ENCODE data around the gene BCL2. TPM values are rescaled to one million over a fixed set of nuclear protein-coding genes. Genes with fewer than 3 reads are reported as not detected.

BCL2 gene
- total RNA-seq = 5.2 and 8.4 TPM in 2 replicates

GRCh38 chr18:63319383-63320122 lies at the start of gene BCL2:
Gene BCL2, minus strand, starts transcription at chr18:63319769.
- H3K4me3 ChIP-seq (ENCODE audit: low read depth, low read length) = peak within 1 kb of the TSS; percentile 74
- DNase-seq (ENCODE audit: low read depth) = no peak
- TF ChIP-seq CTCF (IDR thresholded peaks at IDR 0.05; ENCODE audit: insufficient read depth, low read length, poor library complexity, severe bottlenecking) = no peak
- H3K27me3 ChIP-seq (ENCODE audit: control insufficient read depth, insufficient read depth, low read length) = peaks cover 2% of the 10 kb centered on the region
- H3K36me3 ChIP-seq (ENCODE audit: control insufficient read depth, insufficient read depth, low read length) = no peaks in the 10 kb centered on the region

- no peak for DNase-seq (ENCODE audit: low read depth)
- TF ChIP-seq CTCF (IDR thresholded peaks at IDR 0.05; ENCODE audit: insufficient read depth, low read length, poor library complexity, severe bottlenecking) = no peak
- no peaks in the 10 kb centered on the region for H3K36me3 ChIP-seq (ENCODE audit: control insufficient read depth, insufficient read depth, low read length)
- H3K4me3 ChIP-seq (ENCODE audit: low read depth, low read length) = no peak overlapping the region
- H3K27me3 ChIP-seq (ENCODE audit: control insufficient read depth, insufficient read depth, low read length) = no peaks in the 10 kb centered on the region
Measured at GRCh38 chr18:63368611-63369010, 49.0 kb upstream of the BCL2 start.

- no peaks in the 10 kb centered on the region for H3K27me3 ChIP-seq (ENCODE audit: control insufficient read depth, insufficient read depth, low read length)
- peak within 1 kb of the TSS; percentile 93 for H3K4me3 ChIP-seq (ENCODE audit: low read depth, low read length)
- no peak for TF ChIP-seq CTCF (IDR thresholded peaks at IDR 0.05; ENCODE audit: insufficient read depth, low read length, poor library complexity, severe bottlenecking)
- H3K36me3 ChIP-seq (ENCODE audit: control insufficient read depth, insufficient read depth, low read length) = no peaks in the 10 kb centered on the region
- peak; percentile 91 for DNase-seq (ENCODE audit: low read depth)
Measured at GRCh38 chr18:63367053-63367953, 47.7 kb upstream of the BCL2 start, which contains the start of gene KDSR. Gene KDSR, minus strand, starts transcription at chr18:63367206. Its CDS starts 88 bp downstream, at chr18:63367118.

GRCh38 chr18:63366213-63367052 lies 46.9 kb upstream of the BCL2 start:
- TF ChIP-seq CTCF (IDR thresholded peaks at IDR 0.05; ENCODE audit: insufficient read depth, low read length, poor library complexity, severe bottlenecking) = no peak
- Histone ChIP-seq H3K36me3 (ENCODE audit: control insufficient read depth, insufficient read depth, low read length) (no peaks in the 10 kb centered on the region), H3K4me3 (ENCODE audit: low read depth, low read length) (peak overlapping the region; percentile 93), H3K27me3 (ENCODE audit: control insufficient read depth, insufficient read depth, low read length) (no peaks in the 10 kb centered on the region)
- peak; percentile 37 for DNase-seq (ENCODE audit: low read depth)

GRCh38 chr18:63365876-63366212 lies 46.3 kb upstream of the BCL2 start:
- Histone ChIP-seq H3K4me3 (ENCODE audit: low read depth, low read length) (peak overlapping the region; percentile 93), H3K27me3 (ENCODE audit: control insufficient read depth, insufficient read depth, low read length) (no peaks in the 10 kb centered on the region), H3K36me3 (ENCODE audit: control insufficient read depth, insufficient read depth, low read length) (no peaks in the 10 kb centered on the region)
- TF ChIP-seq CTCF (IDR thresholded peaks at IDR 0.05; ENCODE audit: insufficient read depth, low read length, poor library complexity, severe bottlenecking) = no peak
- no peak for DNase-seq (ENCODE audit: low read depth)
